ACC112 (cell line): ENCODE results near the gene LEMD2.

Experiments
- H2AFZ ChIP-seq: fragments of 200-600 bp; sonication (generic); one replicate; pipeline ENCODE4 v1.6.0; 2017; ENCODE audit warnings: antibody characterized with exemption, low read length; ENCODE audit not compliant: unreplicated experiment
- H3K27ac ChIP-seq: fragments of 200-600 bp; sonication (generic); 2 replicates; pipeline ENCODE4 v1.5.1; 2014; ENCODE audit warnings: low read depth, mild to moderate bottlenecking, antibody characterized with exemption, low read length, moderate library complexity
- H3K27me3 ChIP-seq: fragments of 200-600 bp; sonication (generic); 2 replicates; pipeline ENCODE4 v1.6.1; 2014; ENCODE audit warnings: mild to moderate bottlenecking, antibody characterized with exemption, low read length, moderate library complexity, mixed read lengths; ENCODE audit not compliant: insufficient read depth
- H3K36me3 ChIP-seq: fragments of 200-600 bp; sonication (generic); 2 replicates; pipeline ENCODE4 v1.6.1; 2016; ENCODE audit warnings: mild to moderate bottlenecking, antibody characterized with exemption, low read length, moderate library complexity, mixed read lengths; ENCODE audit not compliant: insufficient read depth
- H3K4me1 ChIP-seq: fragments of 200-600 bp; sonication (generic); one replicate; pipeline ENCODE4 v1.6.1; 2016; ENCODE audit warnings: low read length, mixed read lengths; ENCODE audit not compliant: insufficient read depth, unreplicated experiment, control insufficient read depth
- H3K4me3 ChIP-seq: fragments of 200-600 bp; sonication (generic); 2 replicates; pipeline ENCODE4 v1.5.1; 2014; ENCODE audit warnings: mild to moderate bottlenecking, low read depth, low read length
- H3K79me2 ChIP-seq: fragments of 200-600 bp; sonication (generic); one replicate; pipeline ENCODE4 v1.6.0; 2016; ENCODE audit warnings: low read length; ENCODE audit not compliant: control insufficient read depth, unreplicated experiment, insufficient read depth

LEMD2 gene

GRCh38 chr6:33763483-33763882, 25.4 kb downstream of the LEMD2 start:
- H3K79me2 ChIP-seq, result no peaks in the 10 kb centered on the region
- H3K36me3 ChIP-seq, result no peaks in the 10 kb centered on the region
- H2AFZ ChIP-seq, result no peak overlapping the region
- no peak overlapping the region for H3K4me3 ChIP-seq
- H3K27me3 ChIP-seq, result no peaks in the 10 kb centered on the region
- no peak overlapping the region for H3K27ac ChIP-seq
- H3K4me1 ChIP-seq, result peaks cover 14% of the 10 kb centered on the region

GRCh38 chr6:33762713-33763112, 26.2 kb downstream of the LEMD2 start:
- H2AFZ ChIP-seq, result no peak overlapping the region
- no peak overlapping the region for H3K27ac ChIP-seq
- no peak overlapping the region for H3K4me3 ChIP-seq
- no peaks in the 10 kb centered on the region for H3K79me2 ChIP-seq
- no peaks in the 10 kb centered on the region for H3K27me3 ChIP-seq
- peaks cover 14% of the 10 kb centered on the region for H3K4me1 ChIP-seq
- no peaks in the 10 kb centered on the region for H3K36me3 ChIP-seq

GRCh38 chr6:33761922-33762629, 26.9 kb downstream of the LEMD2 start:
- Histone ChIP-seq H3K27ac (no peak overlapping the region), H3K27me3 (no peaks in the 10 kb centered on the region), H3K4me3 (no peak overlapping the region), H3K36me3 (no peaks in the 10 kb centered on the region), H3K4me1 (peaks cover 14% of the 10 kb centered on the region), H2AFZ (no peak overlapping the region), H3K79me2 (no peaks in the 10 kb centered on the region)

- no peak overlapping the region for H3K4me3 ChIP-seq
- no peak overlapping the region for H3K27ac ChIP-seq
- no peaks in the 10 kb centered on the region for H3K36me3 ChIP-seq
- no peak overlapping the region for H2AFZ ChIP-seq
- peaks cover 14% of the 10 kb centered on the region for H3K4me1 ChIP-seq
- H3K27me3 ChIP-seq, result no peaks in the 10 kb centered on the region
- no peaks in the 10 kb centered on the region for H3K79me2 ChIP-seq
Measured at GRCh38 chr6:33761581-33761921, 27.4 kb downstream of the LEMD2 start.

GRCh38 chr6:33759887-33760629, 28.9 kb downstream of the LEMD2 start:
- H3K4me1 ChIP-seq, result peaks cover 14% of the 10 kb centered on the region
- no peaks in the 10 kb centered on the region for H3K27me3 ChIP-seq
- H3K36me3 ChIP-seq, result no peaks in the 10 kb centered on the region
- H3K4me3 ChIP-seq, result no peak overlapping the region
- no peak overlapping the region for H3K27ac ChIP-seq
- H3K79me2 ChIP-seq, result no peaks in the 10 kb centered on the region
- H2AFZ ChIP-seq, result no peak overlapping the region

GRCh38 chr6:33758815-33759216, 30.1 kb downstream of the LEMD2 start:
- Histone ChIP-seq H3K4me3 (no peak overlapping the region), H3K4me1 (peaks cover 14% of the 10 kb centered on the region), H3K27ac (no peak overlapping the region), H3K27me3 (no peaks in the 10 kb centered on the region), H2AFZ (no peak overlapping the region), H3K36me3 (no peaks in the 10 kb centered on the region), H3K79me2 (no peaks in the 10 kb centered on the region)

GRCh38 chr6:33757906-33758305, 31.0 kb downstream of the LEMD2 start:
- H3K27me3 ChIP-seq, result no peaks in the 10 kb centered on the region
- H3K4me3 ChIP-seq, result no peak overlapping the region
- peaks cover 14% of the 10 kb centered on the region for H3K4me1 ChIP-seq
- no peak overlapping the region for H3K27ac ChIP-seq
- no peaks in the 10 kb centered on the region for H3K36me3 ChIP-seq
- no peaks in the 10 kb centered on the region for H3K79me2 ChIP-seq
- no peak overlapping the region for H2AFZ ChIP-seq

- no peaks in the 10 kb centered on the region for H3K79me2 ChIP-seq
- H3K27me3 ChIP-seq, result no peaks in the 10 kb centered on the region
- no peak overlapping the region for H2AFZ ChIP-seq
- H3K4me1 ChIP-seq, result peaks cover 14% of the 10 kb centered on the region
- no peaks in the 10 kb centered on the region for H3K36me3 ChIP-seq
- no peak overlapping the region for H3K4me3 ChIP-seq
- no peak overlapping the region for H3K27ac ChIP-seq
Measured at GRCh38 chr6:33757113-33757512, 31.8 kb downstream of the LEMD2 start.

GRCh38 chr6:33756211-33756954, 32.5 kb downstream of the LEMD2 start:
- H3K79me2 ChIP-seq, result no peaks in the 10 kb centered on the region
- H3K4me1 ChIP-seq, result peaks cover 12% of the 10 kb centered on the region
- H3K4me3 ChIP-seq, result no peak overlapping the region
- no peak overlapping the region for H3K27ac ChIP-seq
- no peaks in the 10 kb centered on the region for H3K27me3 ChIP-seq
- no peaks in the 10 kb centered on the region for H3K36me3 ChIP-seq
- H2AFZ ChIP-seq, result no peak overlapping the region

- no peak overlapping the region for H3K4me3 ChIP-seq
- no peak overlapping the region for H2AFZ ChIP-seq
- H3K4me1 ChIP-seq, result peaks cover 11% of the 10 kb centered on the region
- no peaks in the 10 kb centered on the region for H3K79me2 ChIP-seq
- no peak overlapping the region for H3K27ac ChIP-seq
- no peaks in the 10 kb centered on the region for H3K36me3 ChIP-seq
- H3K27me3 ChIP-seq, result no peaks in the 10 kb centered on the region
Measured at GRCh38 chr6:33755070-33755869, 33.7 kb downstream of the LEMD2 start.
